Hematopoietic multipotent progenitor cell treated with erythropoietin and hydrocortisone succinate and interleukin-3 and kit ligand, for 17 days (in vitro differentiated cells): ENCODE measurements around the gene ROCK1.

Experiments used
- DNase-seq: peaks from one replicate; pipeline ENCODE4 v3.0.0-alpha.2; 2015; ENCODE audit warnings: low spot score

Gene ROCK1

GRCh38 chr18:21105936-21106335 lies 5.7 kb downstream of the ROCK1 start:
- no peak for DNase-seq

- DNase-seq: no peak
Observed at GRCh38 chr18:21101172-21101571, 10.4 kb downstream of the ROCK1 start.

GRCh38 chr18:21100678-21101077 lies 10.9 kb downstream of the ROCK1 start:
- no peak for DNase-seq

- no peak for DNase-seq
Observed at GRCh38 chr18:21100146-21100545, 11.5 kb downstream of the ROCK1 start.

GRCh38 chr18:21099442-21099841 lies 12.2 kb downstream of the ROCK1 start:
- no peak for DNase-seq

- no peak for DNase-seq
Observed at GRCh38 chr18:21096760-21097159, 14.9 kb downstream of the ROCK1 start.

- no peak for DNase-seq
Observed at GRCh38 chr18:21093133-21093532, 18.5 kb downstream of the ROCK1 start.

- DNase-seq: no peak
Observed at GRCh38 chr18:21090680-21091079, 20.9 kb downstream of the ROCK1 start.

- DNase-seq: no peak
Observed at GRCh38 chr18:21085579-21086166, 25.9 kb downstream of the ROCK1 start.

- DNase-seq: no peak
Observed at GRCh38 chr18:21084511-21085078, 27.0 kb downstream of the ROCK1 start.

- DNase-seq: no peak
Observed at GRCh38 chr18:21083017-21083416, 28.6 kb downstream of the ROCK1 start.

- no peak for DNase-seq
Observed at GRCh38 chr18:21081426-21081825, 30.2 kb downstream of the ROCK1 start.

GRCh38 chr18:21080576-21080975 lies 31.0 kb downstream of the ROCK1 start:
- DNase-seq: no peak

GRCh38 chr18:21074336-21075323 lies 37.0 kb downstream of the ROCK1 start:
- DNase-seq: no peak

GRCh38 chr18:21073180-21073579 lies 38.4 kb downstream of the ROCK1 start:
- DNase-seq: no peak

- no peak for DNase-seq
Observed at GRCh38 chr18:21071071-21071470, 40.5 kb downstream of the ROCK1 start.

GRCh38 chr18:21069468-21069867 lies 42.1 kb downstream of the ROCK1 start:
- DNase-seq: no peak

- no peak for DNase-seq
Observed at GRCh38 chr18:21064347-21064746, 47.3 kb downstream of the ROCK1 start.

GRCh38 chr18:21063011-21063410 lies 48.6 kb downstream of the ROCK1 start:
- DNase-seq: no peak

- no peak for DNase-seq
Observed at GRCh38 chr18:21057112-21057511, 54.5 kb downstream of the ROCK1 start.

- DNase-seq: no peak
Observed at GRCh38 chr18:21056545-21056944, 55.1 kb downstream of the ROCK1 start.

- no peak for DNase-seq
Observed at GRCh38 chr18:21054252-21054821, 57.3 kb downstream of the ROCK1 start.

- DNase-seq: no peak
Observed at GRCh38 chr18:21053127-21053526, 58.5 kb downstream of the ROCK1 start.
